Measurements from ENCODE around the gene CD86.

CD86 gene

DNA sequence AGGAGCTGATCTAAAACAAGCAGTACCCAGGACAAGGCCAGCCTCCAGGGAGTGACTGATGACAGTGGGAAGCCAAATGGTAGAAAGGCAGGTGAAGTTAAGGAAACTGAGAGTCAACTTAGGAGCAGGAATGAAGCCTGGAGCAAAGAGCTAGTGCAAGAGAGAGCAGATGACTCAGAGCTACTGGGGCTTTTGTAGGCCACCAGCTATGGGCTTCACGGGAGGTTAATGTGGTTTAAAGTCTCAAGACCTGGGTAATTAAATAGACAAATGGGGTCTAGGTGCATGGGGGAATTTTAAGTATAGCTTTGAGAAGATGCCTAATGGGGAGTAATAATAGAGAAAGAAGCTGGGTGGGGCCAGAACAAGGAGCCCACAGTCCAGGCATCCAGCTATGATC, 3.1 kb downstream of the CD86 start:
- DNase-seq = no peak

DNA sequence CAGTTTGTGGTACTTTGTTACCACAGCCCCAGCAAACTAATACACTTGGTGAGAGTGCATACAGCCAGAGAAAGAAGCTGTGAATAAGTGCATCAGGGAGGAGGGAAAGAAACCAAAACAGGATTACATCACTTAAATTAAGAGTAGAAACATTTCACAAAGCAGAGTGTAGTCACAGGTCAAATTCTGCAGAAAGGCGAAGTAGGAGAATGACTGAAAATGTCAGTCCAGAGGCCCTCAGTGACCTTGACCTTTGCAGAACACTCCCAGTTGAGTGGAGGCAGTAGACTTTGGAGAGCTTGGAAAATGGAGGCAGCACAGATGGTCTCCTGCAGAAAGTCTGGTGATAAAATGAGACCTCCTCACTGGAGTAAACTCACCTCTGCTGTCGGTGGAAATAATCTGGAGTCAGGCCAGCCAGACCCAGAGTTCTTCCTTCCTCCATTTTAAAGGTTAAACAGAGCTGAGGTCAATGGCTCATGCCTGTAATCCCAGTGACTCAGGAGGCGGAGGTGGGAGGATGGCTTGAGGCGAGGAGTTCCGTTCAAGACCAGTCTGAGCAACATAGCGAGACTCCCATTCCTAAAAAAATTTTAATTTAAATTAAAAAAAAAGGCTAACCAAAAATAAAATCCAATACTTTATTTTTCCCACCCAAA, 5.0 kb downstream of the CD86 start:
- DNase-seq = no peak

DNA sequence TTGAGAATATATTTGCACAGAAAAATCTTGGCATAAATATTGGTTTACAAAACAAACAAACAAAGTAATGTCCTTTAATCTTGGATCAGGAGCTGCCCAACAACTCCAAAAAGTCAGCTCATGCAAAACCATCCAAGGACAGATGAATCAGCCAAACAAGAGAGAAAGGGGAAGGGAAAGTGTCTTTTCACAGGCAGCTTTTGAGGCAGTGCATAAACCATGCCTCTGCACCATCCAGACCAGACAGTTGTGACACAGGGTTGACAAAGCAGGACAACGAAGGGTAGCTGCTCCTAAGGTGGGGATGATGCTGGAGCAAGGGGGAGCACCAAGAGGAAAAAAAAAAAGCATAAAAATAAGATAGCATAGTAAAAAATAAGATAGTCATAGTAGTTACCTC, 8.7 kb downstream of the CD86 start:
- no peak for DNase-seq

DNA sequence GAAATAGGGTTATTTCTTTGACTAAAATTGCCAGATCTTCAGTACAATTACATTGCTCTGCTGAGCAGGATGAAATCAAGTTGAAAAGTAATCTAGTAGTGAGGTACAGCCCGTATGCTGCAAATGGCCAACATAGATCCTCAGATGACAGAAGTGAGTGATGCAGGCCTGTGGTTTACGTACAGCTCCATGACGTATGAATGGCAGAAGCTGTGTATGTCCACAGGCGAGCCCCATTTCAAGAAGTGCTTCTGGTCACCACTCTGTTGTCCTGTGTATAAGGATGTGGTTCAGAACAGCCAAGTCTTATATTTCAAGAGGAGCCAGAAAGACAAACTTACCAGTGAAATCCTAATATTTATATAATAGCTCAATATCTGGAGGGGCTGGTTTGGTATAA, 9.2 kb downstream of the CD86 start:
- DNase-seq = no peak

DNA sequence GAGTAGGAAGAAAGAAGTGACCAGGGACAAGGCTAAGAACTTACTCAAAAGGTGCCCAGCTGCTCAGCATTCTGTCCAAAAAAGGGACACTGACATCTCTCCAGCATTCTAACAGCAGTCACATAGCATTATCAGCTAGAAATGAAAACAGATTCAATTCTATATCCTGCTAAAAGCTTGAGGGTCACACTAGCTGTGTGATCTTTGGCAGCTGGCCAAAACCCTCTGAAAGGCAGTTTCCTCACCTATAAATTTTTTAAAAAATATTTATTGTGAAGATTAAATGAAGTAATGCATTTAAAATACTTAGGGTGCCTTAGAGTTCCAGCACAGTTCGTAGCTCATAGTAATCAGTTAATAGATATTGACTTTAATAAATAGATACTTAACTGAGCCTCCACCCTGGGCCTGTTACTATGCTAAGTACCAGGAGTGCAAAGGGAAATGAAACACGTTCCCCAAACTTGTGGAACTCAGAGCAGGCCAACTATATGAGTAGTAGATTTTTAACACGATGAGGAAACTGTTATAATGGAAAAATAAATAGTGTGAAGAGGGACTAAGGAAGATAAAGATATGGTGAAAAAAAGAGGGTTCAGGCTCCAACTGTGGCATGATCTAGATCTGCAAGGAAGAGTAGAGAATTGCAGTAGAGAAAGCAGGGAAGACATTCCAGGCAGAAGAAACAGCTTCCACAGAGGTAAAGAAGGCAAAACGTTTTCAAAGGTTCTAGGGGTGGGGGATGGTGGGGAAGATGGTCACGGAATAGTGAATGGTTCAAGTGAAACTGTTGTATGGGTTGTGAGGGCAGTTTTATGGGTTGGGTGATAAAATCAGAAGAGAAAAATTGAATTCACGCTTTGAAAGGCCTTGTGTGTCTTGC, 11.4 kb downstream of the CD86 start:
- DNase-seq = no peak

DNA sequence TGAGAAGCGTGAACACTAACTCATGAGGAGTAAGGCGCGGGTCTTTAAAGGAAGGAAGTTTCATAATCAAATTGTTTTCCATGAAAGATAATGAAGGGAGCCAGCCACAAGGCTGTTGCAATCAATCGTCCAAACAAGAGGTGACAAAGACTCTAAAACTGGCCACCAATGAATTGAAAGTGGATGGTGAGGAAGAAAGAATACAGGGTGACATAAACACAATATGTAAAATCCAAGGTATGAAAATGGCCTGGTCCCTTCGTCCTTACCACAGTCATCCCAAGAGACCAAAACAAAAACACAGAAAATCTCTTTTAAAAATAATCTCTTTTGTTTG, 12.0 kb downstream of the CD86 start:
- DNase-seq = no peak

DNA sequence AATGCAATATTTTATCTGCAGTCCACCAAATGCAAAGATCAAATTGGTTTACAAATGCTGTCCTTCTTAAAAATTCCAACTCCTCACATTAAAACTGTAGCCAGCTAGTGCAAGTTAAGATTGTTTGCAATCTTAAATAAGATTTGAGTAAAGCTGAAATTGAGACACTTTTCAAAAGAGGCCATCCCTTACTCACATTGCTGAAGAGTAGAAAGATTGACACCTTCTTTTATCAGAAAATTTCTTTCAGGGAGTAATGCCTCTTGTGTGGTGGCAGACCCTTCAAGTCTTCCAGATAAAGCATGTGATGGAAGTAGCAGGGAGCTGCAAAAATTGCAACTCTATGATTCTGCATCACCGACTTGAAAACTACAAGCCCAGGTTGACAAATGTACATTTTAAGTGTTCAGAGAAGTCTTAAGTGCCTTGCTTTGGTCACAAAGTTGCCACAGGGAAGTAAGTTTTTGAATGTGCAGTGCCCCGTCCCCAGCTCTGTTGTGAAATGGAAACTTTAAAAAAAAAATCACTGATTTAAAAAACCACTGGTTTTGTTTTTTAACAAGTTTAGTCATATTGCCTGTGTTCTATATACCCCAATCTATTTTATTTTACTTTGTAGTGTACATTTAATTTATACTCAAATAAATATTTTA, 12.6 kb downstream of the CD86 start:
- no peak for DNase-seq

DNA sequence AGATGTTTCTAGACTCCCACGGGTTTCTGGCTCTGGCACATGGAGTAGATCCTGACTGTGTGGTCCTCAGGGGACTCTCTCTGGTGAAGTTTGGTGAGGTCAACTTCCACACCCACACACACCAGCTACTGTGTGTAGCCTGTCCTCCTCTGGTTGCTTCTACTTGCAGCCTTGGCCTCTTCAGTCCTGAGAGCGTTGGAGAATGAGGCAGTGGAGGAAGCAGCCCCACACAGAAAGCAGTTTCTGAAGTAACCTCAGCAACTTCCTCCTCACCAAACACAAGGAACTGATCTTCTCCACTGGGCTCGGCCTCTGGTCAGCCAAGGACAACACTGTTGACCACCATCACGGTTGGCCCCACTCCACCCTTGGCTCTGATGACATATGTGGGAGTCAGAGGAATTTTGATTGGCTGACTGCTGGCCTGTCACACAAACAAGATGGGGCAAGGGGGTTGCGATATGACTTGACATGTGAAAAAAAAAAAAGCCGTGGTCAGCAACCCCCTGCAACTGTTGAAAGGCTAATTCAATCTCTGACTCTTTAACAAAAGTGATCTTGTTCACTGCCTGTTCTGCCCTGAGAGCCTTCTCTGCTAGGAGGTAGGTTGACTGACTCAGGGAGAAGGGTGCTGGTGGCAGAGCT, 19.6 kb downstream of the CD86 start:
- peak in 2 of 51 donors; percentile 11 for DNase-seq

DNA sequence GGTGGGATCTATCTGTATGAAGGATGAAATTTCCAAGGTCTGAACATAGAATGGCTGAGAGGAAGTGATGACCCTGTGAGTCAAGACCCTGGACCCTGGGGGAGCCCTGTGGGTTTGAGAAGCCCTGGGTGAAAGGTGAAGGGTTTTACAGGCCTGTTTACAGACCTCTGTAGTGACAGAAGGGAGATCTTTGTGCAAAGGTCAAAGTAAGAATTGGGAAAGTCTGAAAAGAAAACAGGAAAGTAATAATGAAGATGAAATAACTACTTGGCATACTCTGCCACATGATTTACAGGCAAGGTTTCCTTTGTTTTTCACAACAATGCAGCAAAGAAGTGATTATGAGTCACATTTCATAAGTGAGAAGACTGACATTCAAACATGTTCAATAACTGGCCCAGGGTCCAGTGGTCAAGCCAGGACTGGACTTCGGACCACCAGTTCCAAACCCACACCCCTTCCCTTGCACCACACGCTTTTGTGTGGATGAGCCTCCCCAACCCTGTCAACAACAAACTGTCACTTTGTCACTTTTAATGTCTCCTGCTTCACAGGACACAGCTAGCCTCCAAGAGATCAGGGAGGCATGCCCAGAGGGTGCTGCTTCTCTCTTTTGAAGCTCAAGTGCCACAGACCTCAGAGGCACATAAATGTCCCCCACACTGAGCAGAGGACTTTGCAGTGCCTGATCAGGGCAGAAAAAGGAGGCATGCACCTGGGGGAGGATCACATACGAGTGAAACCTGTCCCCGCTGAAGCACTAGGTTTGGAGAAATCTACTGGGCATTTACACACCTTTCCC, 21.5 kb downstream of the CD86 start:
- DNase-seq = no peak

DNA sequence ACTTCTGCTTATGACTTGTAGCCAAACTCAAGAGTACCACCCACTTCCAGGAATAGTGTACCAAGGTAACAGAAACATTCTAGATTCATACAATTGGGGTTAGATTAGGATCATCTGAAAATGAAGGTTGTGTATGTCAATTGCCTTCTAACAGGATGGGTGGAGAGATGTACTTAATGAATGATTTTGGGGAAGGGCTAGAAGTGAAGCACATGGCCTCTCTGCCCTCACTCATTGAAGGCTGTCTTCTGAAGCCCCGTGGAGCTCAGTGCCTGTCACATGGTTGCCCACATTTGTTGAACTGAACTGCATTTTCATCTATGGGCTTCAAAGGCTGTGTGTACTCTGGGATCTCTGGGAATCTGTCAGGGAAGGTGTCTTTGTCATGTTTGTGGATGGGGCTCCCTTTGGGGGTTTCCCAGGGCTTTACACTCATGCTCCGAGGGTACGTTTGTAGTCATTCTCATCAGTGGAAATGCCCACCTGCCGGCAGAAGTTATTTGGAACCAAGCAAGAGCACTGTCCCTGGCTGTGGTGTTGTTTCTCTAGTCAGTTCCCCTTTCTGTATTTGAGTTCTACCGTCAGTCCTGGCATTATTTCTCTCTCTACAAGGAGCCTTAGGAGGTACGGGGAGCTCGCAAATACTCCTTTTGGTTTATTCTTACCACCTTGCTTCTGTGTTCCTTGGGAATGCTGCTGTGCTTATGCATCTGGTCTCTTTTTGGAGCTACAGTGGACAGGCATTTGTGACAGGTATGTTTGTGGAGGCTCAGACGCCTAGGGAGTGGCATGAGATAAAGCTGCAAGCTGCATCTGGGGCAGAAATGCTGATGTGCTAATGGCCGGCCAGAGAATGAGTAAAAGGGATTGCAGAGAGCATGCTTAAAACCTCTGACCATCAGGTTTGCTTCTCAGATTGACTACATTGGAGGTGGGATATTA, 22.4 kb downstream of the CD86 start:
- no peak for DNase-seq

DNA sequence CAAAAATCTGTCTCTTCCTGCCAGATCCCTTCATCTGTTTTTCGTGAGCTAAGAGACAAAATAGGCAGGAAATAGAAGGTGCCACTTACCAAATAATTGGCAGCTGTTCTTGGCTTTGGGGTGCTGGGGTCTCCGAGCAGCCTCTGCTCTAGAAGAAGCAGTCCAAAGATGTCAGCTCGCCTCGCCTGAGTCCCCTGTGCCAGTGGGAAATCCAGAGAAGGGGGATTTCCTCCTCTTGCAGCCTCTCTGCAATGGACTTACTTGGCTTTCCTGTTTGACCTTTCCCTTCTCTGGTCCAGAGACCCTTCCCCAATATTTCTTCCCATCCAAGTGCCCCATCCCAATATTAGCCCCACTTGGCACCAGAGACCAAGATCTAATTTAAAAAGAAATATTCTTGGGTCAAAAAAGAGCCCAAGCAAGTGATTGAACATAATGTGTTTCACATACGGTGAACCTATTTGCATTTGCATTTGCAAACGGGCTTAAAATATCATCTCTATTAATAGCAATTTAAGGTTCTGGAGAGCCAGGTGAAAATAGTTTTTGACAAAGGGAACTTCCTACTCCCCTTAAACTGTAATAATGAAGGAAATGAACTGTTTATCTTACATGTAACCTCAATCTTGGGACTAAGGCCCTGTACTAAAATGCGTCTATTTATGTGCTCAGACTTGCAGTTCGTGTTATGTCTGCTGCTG, 23.2 kb downstream of the CD86 start:
- DNase-seq = no peak

DNA sequence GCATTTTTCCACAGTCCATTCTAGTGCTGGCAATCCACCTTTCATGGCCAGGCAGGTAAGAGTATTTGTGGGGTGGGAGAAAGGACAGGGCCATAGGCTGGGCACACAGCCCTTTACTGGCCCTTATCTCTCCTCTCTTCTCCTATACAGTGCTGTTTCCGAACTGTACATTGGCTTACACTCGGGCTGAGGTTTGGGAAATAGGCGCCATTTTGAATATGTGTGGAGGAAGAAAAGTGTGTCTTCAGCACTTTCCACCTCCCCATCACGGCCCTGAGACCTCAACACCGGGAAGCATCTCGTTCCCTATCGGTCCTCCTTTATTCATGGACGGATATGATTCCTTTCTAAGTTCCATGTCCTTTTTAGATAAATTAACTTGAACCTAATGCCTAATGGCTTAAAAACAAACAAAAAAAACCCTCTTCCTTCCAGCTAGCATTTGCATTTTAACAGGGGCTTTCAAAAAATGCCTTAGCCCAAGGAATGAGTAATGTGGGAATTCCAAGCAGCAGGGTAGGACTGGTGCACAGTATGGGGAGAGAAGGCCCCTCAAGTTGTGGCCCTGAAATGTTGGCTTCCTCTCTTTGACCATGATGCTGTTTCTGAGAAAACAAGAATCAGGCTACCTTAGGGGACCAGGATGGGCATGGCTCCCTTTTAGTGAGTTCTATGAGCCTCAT, 24.5 kb downstream of the CD86 start:
- no peak for DNase-seq

DNA sequence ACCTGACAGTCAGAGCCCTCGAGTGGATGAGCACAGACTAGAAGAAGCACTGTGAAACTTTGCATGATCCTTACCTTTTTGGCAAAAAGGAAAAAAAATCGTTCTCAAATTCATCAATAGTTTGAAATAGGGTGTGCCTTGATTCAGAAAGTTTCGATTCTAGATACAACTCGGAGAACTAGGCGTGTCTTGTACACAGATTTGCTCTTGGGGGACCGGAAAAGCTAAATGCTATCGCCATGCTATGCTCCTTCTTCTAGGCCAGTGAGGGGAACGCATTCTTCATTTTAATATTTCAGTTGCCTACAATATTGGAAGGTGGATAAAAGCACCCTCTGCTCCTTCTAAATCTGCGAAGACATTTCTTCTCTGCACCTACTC, 25.0 kb downstream of the CD86 start:
- no peak for DNase-seq

DNA sequence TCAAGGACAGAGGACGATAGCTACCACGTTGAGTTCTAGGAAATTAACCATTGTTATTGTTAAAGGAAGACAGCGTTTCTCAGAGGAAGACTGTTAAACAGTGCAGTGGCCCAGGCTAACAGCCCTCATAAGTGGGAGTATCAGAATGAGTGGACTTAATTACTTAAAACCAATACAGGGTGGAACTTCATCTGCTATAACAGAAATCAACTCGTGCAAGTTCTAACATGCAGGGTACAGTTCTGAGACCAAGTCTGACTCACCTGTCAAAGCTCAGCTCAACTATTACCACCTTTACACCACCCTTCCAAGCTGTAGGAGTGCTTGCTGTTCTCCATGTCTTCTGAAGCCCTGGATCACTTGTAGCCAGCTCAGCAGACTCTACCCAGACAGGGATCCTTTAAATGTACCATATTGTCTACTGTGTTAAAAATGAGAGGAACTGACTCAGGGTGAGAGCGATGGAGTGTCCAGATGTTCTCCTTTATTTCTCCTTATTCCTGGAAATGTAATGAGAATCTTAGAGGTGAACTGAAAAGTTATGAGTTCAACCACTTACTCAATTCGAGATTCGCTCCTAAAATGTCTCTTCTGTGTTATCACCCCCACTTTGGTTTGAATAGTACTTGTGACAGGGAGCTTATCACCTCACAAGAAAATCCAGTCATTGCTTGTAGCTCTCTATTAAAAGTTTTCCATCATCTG, 26.5 kb downstream of the CD86 start:
- no peak for DNase-seq

DNA sequence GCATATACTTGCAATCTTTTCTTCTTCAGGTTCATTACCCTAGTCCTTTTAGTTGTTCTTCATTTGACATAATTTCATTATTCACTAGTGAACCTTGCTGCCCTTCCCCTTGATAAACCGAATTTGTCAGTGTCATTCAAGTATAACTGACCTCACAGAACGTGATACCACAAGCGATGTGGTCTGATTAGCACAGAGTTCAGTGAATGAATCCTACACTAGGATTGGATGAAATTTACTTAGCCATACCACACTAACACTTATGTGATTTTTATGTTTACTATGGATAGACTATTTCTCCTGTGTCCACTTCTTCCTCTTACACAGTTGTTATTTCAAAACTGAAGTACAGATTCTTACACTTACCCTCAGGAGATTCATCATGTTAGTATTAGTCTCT, 27.2 kb downstream of the CD86 start:
- DNase-seq = no peak

DNA sequence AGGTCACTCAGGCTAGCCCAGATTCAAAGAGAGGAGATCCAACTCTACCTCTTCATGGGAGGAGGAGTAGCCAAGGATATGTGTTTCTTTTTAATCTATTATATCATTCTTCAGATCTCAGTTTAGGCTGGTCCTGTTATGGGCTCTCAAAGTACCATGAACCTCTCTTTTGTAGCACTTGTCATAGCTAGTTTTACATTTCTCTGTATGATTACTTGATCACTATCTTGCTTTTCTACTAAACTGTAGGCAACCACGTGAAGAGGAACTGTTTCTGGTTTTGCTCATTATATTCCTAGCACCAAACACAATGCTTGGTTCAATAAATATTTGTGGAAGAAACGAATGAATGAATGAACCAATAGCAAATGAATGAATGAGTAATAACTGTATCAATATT, 29.6 kb downstream of the CD86 start:
- no peak for DNase-seq

DNA sequence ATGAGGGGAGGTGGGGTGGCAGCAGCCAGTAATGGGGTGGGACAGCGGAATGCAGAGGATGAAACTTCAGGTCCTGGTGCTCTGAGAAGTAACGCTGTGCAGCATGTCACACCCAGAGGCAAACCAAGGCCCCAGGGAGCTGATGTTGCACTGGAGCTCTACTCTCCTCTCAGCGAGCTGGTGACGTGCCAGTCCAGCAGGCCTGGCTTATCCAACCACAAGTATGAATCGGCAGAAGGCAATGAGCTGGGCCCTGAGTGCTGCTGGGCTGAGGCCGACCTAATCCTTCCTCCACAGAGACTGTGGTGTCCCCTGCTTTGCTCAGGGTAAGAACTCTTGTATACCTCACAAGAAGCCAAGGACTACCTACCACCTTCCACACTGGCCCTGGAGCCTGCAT, 30.5 kb downstream of the CD86 start:
- no peak for DNase-seq

DNA sequence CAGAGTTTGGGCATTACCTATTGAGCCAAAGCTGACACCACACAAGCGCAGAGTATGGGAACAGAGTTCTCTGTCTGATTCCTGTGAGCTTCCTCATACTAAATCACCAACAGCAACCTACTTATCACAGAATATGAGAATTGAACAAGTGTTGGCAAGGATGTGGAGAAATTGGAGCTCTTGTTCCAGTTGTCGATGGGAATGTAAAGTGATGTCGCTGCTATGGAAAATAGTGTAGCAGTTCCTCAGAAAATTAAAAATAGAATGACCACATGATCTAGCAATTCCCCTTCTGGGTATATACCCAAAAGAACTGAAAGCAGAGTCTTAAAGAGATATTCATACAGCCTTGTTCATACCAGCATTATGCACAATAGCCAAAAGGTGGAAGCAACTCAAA, 33.4 kb downstream of the CD86 start:
- DNase-seq = no peak

All from hypothalamus (tissue), 51 donors.